Gastroesophageal sphincter (tissue), 4 donors: ENCODE data around the gene RASGEF1C. TPM values are rescaled to one million over a fixed set of nuclear protein-coding genes. Genes with fewer than 3 reads are reported as not detected.
"Not testable (repeated sequence)": the region's sequence is repeated elsewhere in the genome, so short reads cannot be mapped to it uniquely, and the experiment has no call there.

Source experiments
- ATAC-seq: fragments of 150-250 bp; one replicate; pipeline ENCODE4 v1.9.1; 2016; ENCODE audit warnings: mild to moderate bottlenecking, moderate library complexity
- H3K27ac ChIP-seq, 4 donors: fragments of 200-600 bp; sonication (generic) in 3 of 4; 1 replicate in 3 of 4; 2 replicates in 1 of 4; pipeline ENCODE4 v1.5.1; 2016 to 2019
- H3K27me3 ChIP-seq: fragments of 200-600 bp; sonication (generic); one replicate; pipeline ENCODE4 v1.5.1; 2019
- H3K36me3 ChIP-seq, 2 donors: fragments of 200-600 bp; sonication (generic); one replicate each; pipeline ENCODE4 v1.5.1; 2019; ENCODE audit warnings: control low read depth in 1 of 2
- H3K4me1 ChIP-seq, 3 donors: fragments of 200-600 bp; sonication (generic); 1 replicate in 2 of 3; 2 replicates in 1 of 3; pipeline ENCODE4 v1.5.1; 2016 to 2019; ENCODE audit warnings: control low read depth in 2 of 3
- H3K4me3 ChIP-seq, 2 donors: fragments of 200-600 bp; sonication (generic); one replicate each; pipeline ENCODE4 v1.5.1; 2019; ENCODE audit warnings: mild to moderate bottlenecking in 1 of 2, moderate library complexity in 1 of 2
- H3K9me3 ChIP-seq, 3 donors: fragments of 200-600 bp; sonication (generic); one replicate each; pipeline ENCODE4 v1.5.1; 2017 to 2019; ENCODE audit warnings: control low read depth in 2 of 3
- CTCF ChIP-seq, 4 experiments: fragments of 200-600 bp in 2 of 4; fragments of 450-650 bp in 2 of 4; sonication (generic) in 1 of 4; IDR thresholded peaks; one replicate each; pipeline ENCODE4 v1.5.1; 2017 to 2019; ENCODE audit warnings: antibody characterized with exemption in 4 of 4, mild to moderate bottlenecking in 2 of 4, moderate library complexity in 2 of 4
- EP300 ChIP-seq: sonication (generic); formaldehyde crosslinking; IDR thresholded peaks from one replicate; pipeline ENCODE4 v1.6.1; 2017; ENCODE audit warnings: antibody characterized with exemption, mild to moderate bottlenecking
- POLR2A ChIP-seq, 2 donors: fragments of 450-650 bp; IDR thresholded peaks; one replicate each; pipeline ENCODE4 v1.6.1; 2017; ENCODE audit warnings: antibody characterized with exemption in 2 of 2, mild to moderate bottlenecking in 2 of 2, moderate library complexity in 1 of 2
- POLR2AphosphoS5 ChIP-seq: sonication (generic); formaldehyde crosslinking; IDR thresholded peaks from one replicate; pipeline ENCODE4 v1.6.1; 2017; ENCODE audit warnings: antibody characterized with exemption
- WGBS, 2 donors: methylation state at CpG; one replicate each; pipeline ENCODE4 v1.1.5; 2018; ENCODE audit warnings: low coverage in 1 of 2; 5-methylcytosine and 5-hydroxymethylcytosine counted together
- total RNA-seq, 4 donors: library from RNA; depleted of rRNA; stranded (reverse); fragments of >200 nt; gene quantifications; one replicate each; pipeline ENCODE4 v1.1.0, GENCODE V29; 2016

RASGEF1C gene
- total RNA-seq, 4 donors from 2014 or later = 0.81 to 8.4 (median 2.0) TPM

- no peak for TF ChIP-seq POLR2AphosphoS5
- no peak for ATAC-seq
- Histone ChIP-seq H3K9me3 (peaks cover 0 to 33% (median 0%) of the 10 kb centered on the region in 3 donors), H3K27ac (no peak overlapping the region), H3K36me3 (no peaks in the 10 kb centered on the region), H3K4me3 (no peak overlapping the region), H3K27me3 (peaks cover 41% of the 10 kb centered on the region), H3K4me1 (peaks cover 0 to 16% (median 0%) of the 10 kb centered on the region in 3 donors)
- WGBS, 2 donors = 5 to 7% methylated on average over 3 of the region's 4 CpGs
These were observed 4.2 kb upstream of the RASGEF1C start for GRCh38 chr5:180213256-180213600.

GRCh38 chr5:180212363-180213255 is 3.6 kb upstream of the RASGEF1C start:
- Histone ChIP-seq H3K4me1 (peaks cover 0 to 21% (median 0%) of the 10 kb centered on the region in 3 donors), H3K36me3 (no peaks in the 10 kb centered on the region), H3K27me3 (peaks cover 48% of the 10 kb centered on the region), H3K9me3 (peaks cover 0 to 27% (median 0%) of the 10 kb centered on the region in 3 donors), H3K4me3 (no peak overlapping the region), H3K27ac (no peak overlapping the region)
- no peak for ATAC-seq
- TF ChIP-seq CTCF (IDR thresholded peaks at IDR 0.05) = no peak
- TF ChIP-seq POLR2A (IDR thresholded peaks at IDR 0.05) = no peak
- TF ChIP-seq EP300 = no peak
- no peak for TF ChIP-seq POLR2AphosphoS5
- WGBS, 2 donors = 7 to 62% methylated on average over 5 of the region's 19 CpGs

- Histone ChIP-seq H3K9me3 (peaks cover 0 to 18% (median 0%) of the 10 kb centered on the region in 3 donors), H3K27me3 (peaks cover 57% of the 10 kb centered on the region), H3K36me3 (no peaks in the 10 kb centered on the region), H3K4me1 (peaks cover 0 to 23% (median 0%) of the 10 kb centered on the region in 3 donors), H3K4me3 (no peak overlapping the region), H3K27ac (no peak overlapping the region)
- ATAC-seq = no peak
- TF ChIP-seq EP300 = no peak
- no peak for TF ChIP-seq POLR2AphosphoS5
- TF ChIP-seq CTCF (IDR thresholded peaks at IDR 0.05) = no peak
- no peak for TF ChIP-seq POLR2A (IDR thresholded peaks at IDR 0.05)
- WGBS, 2 donors = no CpG with 5 or more reads among the region's 4 CpGs
These were observed 2.7 kb upstream of the RASGEF1C start for GRCh38 chr5:180211761-180212035.

- H3K27me3 ChIP-seq = peaks cover 58% of the 10 kb centered on the region
- peaks cover 0 to 23% (median 0%) of the 10 kb centered on the region in 3 donors for H3K4me1 ChIP-seq
- H3K9me3 ChIP-seq = peaks cover 0 to 13% (median 0%) of the 10 kb centered on the region in 3 donors
- no peak for ATAC-seq
- no peak overlapping the region for H3K27ac ChIP-seq
- H3K36me3 ChIP-seq = no peaks in the 10 kb centered on the region
- H3K4me3 ChIP-seq = no peak overlapping the region
- TF ChIP-seq POLR2A (IDR thresholded peaks at IDR 0.05) (no peak), EP300 (no peak), CTCF (IDR thresholded peaks at IDR 0.05) (no peak), POLR2AphosphoS5 (no peak)
- WGBS, 2 donors = 100% methylated on average over 1 of the region's 16 CpGs; no CpG with 5 or more reads in 1 of the 2 donors
These were observed 2.1 kb upstream of the RASGEF1C start for GRCh38 chr5:180210961-180211760.

- not testable (repeated sequence) for H3K36me3 ChIP-seq, H3K27ac ChIP-seq, H3K9me3 ChIP-seq, H3K4me3 ChIP-seq, ATAC-seq
- H3K27me3 ChIP-seq = peaks cover 66% of the 10 kb centered on the region
- whole genome bisulfite sequencing, 2 donors = 85 to 90% methylated on average over 7 to 8 of the region's 12 CpGs
- peaks cover 0 to 23% (median 0%) of the 10 kb centered on the region in 3 donors for H3K4me1 ChIP-seq
These were observed 1.1 kb upstream of the RASGEF1C start for GRCh38 chr5:180210077-180210476.
